ENCODE results near the gene OR2V2.
"Not testable (repeated sequence)": the region's sequence is repeated elsewhere in the genome, so short reads cannot be mapped to it uniquely, and the experiment has no call there.

- not testable (repeated sequence) for TF ChIP-seq POLR2A (IDR thresholded peaks at IDR 0.05)
- TF ChIP-seq, protein P1, sequence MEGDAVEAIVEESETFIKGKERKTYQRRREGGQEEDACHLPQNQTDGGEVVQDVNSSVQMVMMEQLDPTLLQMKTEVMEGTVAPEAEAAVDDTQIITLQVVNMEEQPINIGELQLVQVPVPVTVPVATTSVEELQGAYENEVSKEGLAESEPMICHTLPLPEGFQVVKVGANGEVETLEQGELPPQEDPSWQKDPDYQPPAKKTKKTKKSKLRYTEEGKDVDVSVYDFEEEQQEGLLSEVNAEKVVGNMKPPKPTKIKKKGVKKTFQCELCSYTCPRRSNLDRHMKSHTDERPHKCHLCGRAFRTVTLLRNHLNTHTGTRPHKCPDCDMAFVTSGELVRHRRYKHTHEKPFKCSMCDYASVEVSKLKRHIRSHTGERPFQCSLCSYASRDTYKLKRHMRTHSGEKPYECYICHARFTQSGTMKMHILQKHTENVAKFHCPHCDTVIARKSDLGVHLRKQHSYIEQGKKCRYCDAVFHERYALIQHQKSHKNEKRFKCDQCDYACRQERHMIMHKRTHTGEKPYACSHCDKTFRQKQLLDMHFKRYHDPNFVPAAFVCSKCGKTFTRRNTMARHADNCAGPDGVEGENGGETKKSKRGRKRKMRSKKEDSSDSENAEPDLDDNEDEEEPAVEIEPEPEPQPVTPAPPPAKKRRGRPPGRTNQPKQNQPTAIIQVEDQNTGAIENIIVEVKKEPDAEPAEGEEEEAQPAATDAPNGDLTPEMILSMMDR (IDR thresholded peaks at IDR 0.05): not testable (repeated sequence)
Measured at GRCh38 chr5:181101930-181102674, 45.3 kb upstream of the OR2V2 start.
